ENCODE data around the gene AKAP17A. TPM values are rescaled to one million over a fixed set of nuclear protein-coding genes. Genes with fewer than 3 reads are reported as not detected.
A peak's percentile ranks its signal among the peaks of the same experiment; 100 is the strongest.

AKAP17A gene
- polyA plus RNA-seq, 1 experiment = 10.2 TPM

DNA sequence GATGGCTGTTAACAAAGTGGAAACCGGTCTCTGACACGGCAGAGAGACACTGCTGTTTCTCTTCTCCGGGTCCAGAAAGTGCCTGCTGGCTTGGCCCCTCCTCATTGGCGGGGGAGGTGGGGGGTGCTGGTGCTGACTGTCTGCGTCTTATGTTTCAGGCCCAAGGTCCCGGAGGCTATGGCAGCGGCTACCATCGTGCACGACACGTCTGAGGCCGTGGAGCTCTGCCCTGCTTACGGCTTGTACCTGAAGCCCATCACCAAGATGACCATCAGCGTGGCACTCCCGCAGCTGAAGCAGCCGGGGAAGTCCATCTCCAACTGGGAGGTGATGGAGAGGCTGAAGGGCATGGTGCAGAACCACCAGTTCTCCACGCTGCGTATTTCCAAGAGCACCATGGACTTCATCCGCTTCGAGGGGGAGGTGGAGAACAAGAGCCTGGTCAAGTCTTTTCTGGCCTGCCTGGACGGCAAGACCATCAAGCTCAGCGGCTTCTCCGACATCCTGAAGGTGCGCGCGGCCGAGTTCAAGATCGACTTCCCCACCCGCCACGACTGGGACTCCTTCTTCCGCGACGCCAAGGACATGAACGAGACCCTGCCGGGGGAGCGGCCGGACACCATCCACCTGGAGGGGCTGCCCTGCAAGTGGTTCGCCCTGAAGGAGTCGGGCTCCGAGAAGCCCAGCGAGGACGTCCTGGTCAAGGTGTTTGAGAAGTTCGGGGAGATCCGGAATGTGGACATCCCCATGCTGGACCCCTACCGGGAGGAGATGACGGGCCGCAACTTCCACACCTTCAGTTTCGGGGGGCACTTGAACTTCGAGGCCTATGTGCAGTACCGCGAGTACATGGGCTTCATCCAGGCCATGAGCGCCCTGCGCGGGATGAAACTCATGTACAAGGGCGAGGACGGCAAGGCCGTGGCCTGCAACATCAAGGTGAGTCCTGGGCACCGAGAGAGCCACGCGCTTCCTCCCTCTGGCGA is 2.2 kb downstream of the AKAP17A start:
- Histone ChIP-seq H3K27me3 (ENCODE audit: control insufficient read depth, insufficient read depth, low read length) (no peaks in the 10 kb centered on the region), H3K27ac (ENCODE audit: low read depth, low read length) (no peak overlapping the region), H3K4me3 (ENCODE audit: low read depth, low read length) (peak overlapping the region; percentile 91), H3K9me3 (ENCODE audit: control insufficient read depth, insufficient read depth, low read length) (no peaks in the 10 kb centered on the region; the same call in 1 of the 2 replicates)
- TF ChIP-seq, protein P1, sequence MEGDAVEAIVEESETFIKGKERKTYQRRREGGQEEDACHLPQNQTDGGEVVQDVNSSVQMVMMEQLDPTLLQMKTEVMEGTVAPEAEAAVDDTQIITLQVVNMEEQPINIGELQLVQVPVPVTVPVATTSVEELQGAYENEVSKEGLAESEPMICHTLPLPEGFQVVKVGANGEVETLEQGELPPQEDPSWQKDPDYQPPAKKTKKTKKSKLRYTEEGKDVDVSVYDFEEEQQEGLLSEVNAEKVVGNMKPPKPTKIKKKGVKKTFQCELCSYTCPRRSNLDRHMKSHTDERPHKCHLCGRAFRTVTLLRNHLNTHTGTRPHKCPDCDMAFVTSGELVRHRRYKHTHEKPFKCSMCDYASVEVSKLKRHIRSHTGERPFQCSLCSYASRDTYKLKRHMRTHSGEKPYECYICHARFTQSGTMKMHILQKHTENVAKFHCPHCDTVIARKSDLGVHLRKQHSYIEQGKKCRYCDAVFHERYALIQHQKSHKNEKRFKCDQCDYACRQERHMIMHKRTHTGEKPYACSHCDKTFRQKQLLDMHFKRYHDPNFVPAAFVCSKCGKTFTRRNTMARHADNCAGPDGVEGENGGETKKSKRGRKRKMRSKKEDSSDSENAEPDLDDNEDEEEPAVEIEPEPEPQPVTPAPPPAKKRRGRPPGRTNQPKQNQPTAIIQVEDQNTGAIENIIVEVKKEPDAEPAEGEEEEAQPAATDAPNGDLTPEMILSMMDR (IDR thresholded peaks at IDR 0.05; ENCODE audit: low read depth, low read length) = no peak
- DNase-seq (ENCODE audit: low read depth, low spot score) = no peak
- ChIA-PET POLR2A (no interaction called here), CTCF (no interaction called here)

DNA sequence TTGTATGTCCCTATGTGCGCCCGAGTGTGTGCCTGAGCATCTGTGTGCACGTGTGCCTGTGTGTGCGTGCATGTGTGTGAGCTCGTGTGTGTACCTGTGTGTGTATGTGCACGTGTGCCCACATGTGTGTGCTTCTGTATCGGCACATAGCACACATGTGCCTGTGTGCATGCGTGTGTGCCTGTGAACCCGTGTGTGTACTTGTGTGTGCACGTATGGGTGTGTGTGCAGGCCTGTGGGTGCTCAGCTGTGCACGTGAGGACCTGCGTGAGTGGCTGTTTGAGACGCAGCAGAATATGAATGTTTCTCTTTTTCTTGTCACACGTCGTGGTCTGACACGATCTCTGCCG is 4.3 kb downstream of the AKAP17A start:
- DNase-seq (ENCODE audit: low read depth, low spot score) = no peak
- Histone ChIP-seq H3K4me3 (ENCODE audit: low read depth, low read length) (no peak overlapping the region), H3K9me3 (ENCODE audit: control insufficient read depth, insufficient read depth, low read length) (peaks cover 12% of the 10 kb centered on the region; the same call in 1 of the 2 replicates), H3K27me3 (ENCODE audit: control insufficient read depth, insufficient read depth, low read length) (no peaks in the 10 kb centered on the region), H3K27ac (ENCODE audit: low read depth, low read length) (no peak overlapping the region)
- CTCF ChIA-PET = no interaction called here
- TF ChIP-seq, protein P1 (IDR thresholded peaks at IDR 0.05; ENCODE audit: low read depth, low read length) = no peak
- POLR2A ChIA-PET = no interaction called here

DNA sequence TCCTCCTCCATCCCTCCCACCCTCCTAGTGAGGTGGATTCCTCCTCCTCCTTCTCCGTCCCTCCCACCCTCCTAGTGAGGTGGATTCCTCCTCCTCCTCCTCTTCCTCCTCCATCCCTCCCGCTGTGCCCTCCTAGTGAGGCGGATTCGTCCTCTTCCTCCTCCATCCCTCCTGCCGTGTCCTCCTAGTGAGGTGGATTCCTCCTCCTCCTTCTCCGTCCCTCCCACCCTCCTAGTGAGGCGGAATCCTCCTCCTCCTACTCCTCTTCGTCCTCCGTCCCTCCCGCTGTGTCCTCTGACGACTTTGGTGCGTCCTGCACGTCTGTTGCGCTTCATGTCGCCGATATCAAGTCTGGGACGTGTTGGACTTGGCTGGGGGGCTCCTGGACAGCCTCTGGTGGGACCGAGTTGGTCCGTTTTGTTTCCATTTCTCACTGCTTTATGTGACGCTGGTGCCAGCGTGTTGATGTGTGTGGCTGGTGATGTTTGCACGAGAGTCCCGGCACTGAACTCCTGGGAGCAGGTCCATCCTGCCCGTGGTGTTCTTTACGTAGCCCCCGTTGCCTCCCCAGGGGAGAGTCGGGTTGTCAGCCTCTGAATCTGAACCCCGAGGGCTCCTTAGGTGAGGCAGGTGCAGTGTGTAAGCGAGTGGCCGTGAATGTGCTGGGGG is 5.4 kb downstream of the AKAP17A start:
- no peaks in the 10 kb centered on the region for H3K27me3 ChIP-seq (ENCODE audit: control insufficient read depth, insufficient read depth, low read length)
- ChIA-PET CTCF (no interaction called here), POLR2A (no interaction called here)
- no peak for DNase-seq (ENCODE audit: low read depth, low spot score)
- H3K4me3 ChIP-seq (ENCODE audit: low read depth, low read length) = no peak overlapping the region
- TF ChIP-seq, protein P1 (IDR thresholded peaks at IDR 0.05; ENCODE audit: low read depth, low read length) = no peak
- no peak overlapping the region for H3K27ac ChIP-seq (ENCODE audit: low read depth, low read length)
- peaks cover 23% of the 10 kb centered on the region for H3K9me3 ChIP-seq (ENCODE audit: control insufficient read depth, insufficient read depth, low read length)

DNA sequence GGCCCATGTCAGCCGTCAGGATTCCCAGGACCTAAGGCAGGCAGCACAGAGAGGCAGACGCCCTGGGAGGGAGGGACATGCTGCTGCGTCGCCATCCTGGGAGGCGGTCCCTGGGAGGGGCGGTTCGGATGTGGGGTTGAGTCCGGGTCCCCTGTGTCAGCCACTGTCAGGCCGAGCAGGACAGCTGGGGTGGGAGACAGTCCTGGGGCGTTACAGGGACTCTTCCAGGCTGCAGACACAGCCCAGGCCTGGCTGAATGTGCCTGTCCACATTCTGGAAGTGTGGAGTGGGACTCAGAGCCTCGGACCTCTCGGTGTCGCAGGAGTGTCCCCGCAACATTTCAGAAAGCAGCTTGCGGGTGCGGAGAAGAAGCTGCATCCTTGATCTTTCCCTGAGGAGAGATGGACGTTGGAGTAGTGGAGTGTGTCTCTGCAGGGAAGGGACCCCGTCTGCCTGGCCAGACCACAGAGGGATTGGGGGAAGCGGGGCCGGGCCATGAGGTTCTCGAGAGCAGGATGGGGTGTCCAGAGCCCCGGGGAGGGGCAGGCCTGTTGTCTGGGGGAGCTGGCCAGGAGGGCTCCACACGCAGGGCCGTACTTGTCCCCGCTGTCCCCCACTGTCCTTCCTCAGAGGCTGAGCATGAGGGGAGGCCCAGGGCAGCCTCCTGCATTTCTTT is 6.1 kb downstream of the AKAP17A start:
- H3K9me3 ChIP-seq (ENCODE audit: control insufficient read depth, insufficient read depth, low read length) = peaks cover 26% of the 10 kb centered on the region
- POLR2A ChIA-PET = no interaction called here
- no peak overlapping the region for H3K4me3 ChIP-seq (ENCODE audit: low read depth, low read length)
- CTCF ChIA-PET = no interaction called here
- H3K27ac ChIP-seq (ENCODE audit: low read depth, low read length) = no peak overlapping the region
- H3K27me3 ChIP-seq (ENCODE audit: control insufficient read depth, insufficient read depth, low read length) = no peaks in the 10 kb centered on the region
- DNase-seq (ENCODE audit: low read depth, low spot score) = no peak
- TF ChIP-seq, protein P1 (IDR thresholded peaks at IDR 0.05; ENCODE audit: low read depth, low read length) = no peak
